PC-9 (cell line): ENCODE data around the gene TTC39C. TPM values are rescaled to one million over a fixed set of nuclear protein-coding genes. Genes with fewer than 3 reads are reported as not detected.

ENCODE experiments used
- BruUV-seq: library from RNA; stranded (reverse); fragments of 400-500 nt; replicated peaks from 2 replicates; lab custom pipeline; 2021; lab: Mats Ljungman, UMichigan
- CTCF ChIA-PET: fragments of 300-600 bp; sonication (Branson Sonifier 250); formaldehyde crosslinking; loops from one replicate; lab custom pipeline; 2022; ENCODE audit warnings: antibody characterized with exemption; lab: Charles Lee
- POLR2A ChIA-PET: fragments of 300-600 bp; sonication (Branson Sonifier 250); formaldehyde crosslinking; loops from one replicate; lab custom pipeline; 2022; ENCODE audit warnings: antibody characterized with exemption; ENCODE audit not compliant: unreplicated experiment; lab: Charles Lee
- DNase-seq, 2 experiments: peaks; one replicate each; pipeline versions ENCODE4 v3.0.0 to v3.0.0-alpha.2; 2015 to 2022; ENCODE audit warnings: mixed read lengths in 1 of 2
- H2AFZ ChIP-seq: fragments of 200-600 bp; sonication (generic); 2 replicates; pipeline ENCODE4 v1.8.1; 2017; ENCODE audit warnings: antibody characterized with exemption
- H3F3A ChIP-seq: fragments of 200-600 bp; sonication (generic); 2 replicates; pipeline ENCODE4 v1.8.1; 2017; ENCODE audit warnings: antibody characterized with exemption, mild to moderate bottlenecking, low read depth; ENCODE audit not compliant: insufficient read depth
- H3K27ac ChIP-seq: fragments of 200-600 bp; sonication (generic); 2 replicates; pipeline ENCODE4 v1.6.1; 2016; ENCODE audit warnings: mixed run types
- H3K27me3 ChIP-seq: fragments of 200-600 bp; sonication (generic); 2 replicates; pipeline ENCODE4 v1.6.1; 2016; ENCODE audit warnings: low read depth, mixed run types; ENCODE audit not compliant: insufficient read depth
- H3K36me3 ChIP-seq: fragments of 200-600 bp; sonication (generic); 2 replicates; pipeline ENCODE4 v1.6.1; 2016; ENCODE audit warnings: low read depth, mixed run types
- H3K4me1 ChIP-seq: fragments of 200-600 bp; sonication (generic); replicated peaks from 2 replicates; pipeline ENCODE4 v1.6.1; 2016; ENCODE audit warnings: mixed run types; ENCODE audit not compliant: insufficient read depth
- H3K4me2 ChIP-seq: fragments of 200-600 bp; sonication (generic); 2 replicates; pipeline ENCODE4 v1.6.1; 2017; ENCODE audit warnings: mixed run types
- H3K4me3 ChIP-seq: fragments of 200-600 bp; sonication (generic); 2 replicates; pipeline ENCODE4 v1.6.1; 2016; ENCODE audit warnings: mixed run types
- H3K79me2 ChIP-seq: fragments of 200-600 bp; sonication (generic); 2 replicates; pipeline ENCODE4 v1.6.1; 2017; ENCODE audit warnings: low read depth, mixed run types
- H3K9me2 ChIP-seq: fragments of 200-600 bp; sonication (generic); 2 replicates; pipeline ENCODE4 v1.8.1; 2017; ENCODE audit warnings: mild to moderate bottlenecking; ENCODE audit not compliant: insufficient read depth
- H3K9me3 ChIP-seq: fragments of 200-600 bp; sonication (generic); 2 replicates; pipeline ENCODE4 v1.8.1; 2016; ENCODE audit warnings: low read depth; ENCODE audit not compliant: insufficient read depth
- H4K20me1 ChIP-seq: fragments of 200-600 bp; sonication (generic); 2 replicates; pipeline ENCODE4 v1.8.1; 2017; ENCODE audit not compliant: insufficient read depth
- CTCF ChIP-seq: fragments of 200-600 bp; sonication (generic); conservative IDR thresholded peaks from 2 replicates; pipeline ENCODE4 v1.6.1; 2017; ENCODE audit warnings: mixed run types, antibody characterized with exemption, mild to moderate bottlenecking, moderate library complexity
- EZH2 ChIP-seq: fragments of 200-600 bp; sonication (generic); IDR thresholded peaks from 2 replicates; pipeline ENCODE4 v1.8.0; 2017; ENCODE audit warnings: antibody characterized with exemption, low read depth
- intact Hi-C: fragments of 100-400 bp; cut with micrococcal nuclease; formaldehyde crosslinking; loops from one replicate; pipeline ENCODE4 v1.10.0; 2022; ENCODE audit not compliant: unreplicated experiment
- total RNA-seq: library from RNA; stranded (reverse); gene quantifications from 2 replicates; pipeline ENCODE4 v1.2.3, GENCODE V29; 2021

Gene TTC39C
- total RNA-seq, 1 experiment from 2014 or later, result 15.3 TPM

- intact Hi-C loops, result loop anchor here (2.0 to 10.0 kb wide), 2 partner anchors 92 to 308 kb away; no protein-coding TSS in a partner anchor
- peak in 1 of 2 experiments; percentile 21 for DNase-seq
These were observed 162.3 kb downstream of the TTC39C start for GRCh38 chr18:24176727-24177416.

GRCh38 chr18:24177499-24178133, 163.1 kb downstream of the TTC39C start:
- Histone ChIP-seq H3K4me2 (no peak overlapping the region), H3K27ac (no peak overlapping the region), H3K79me2 (no peaks in the 10 kb centered on the region), H3K9me3 (no peaks in the 10 kb centered on the region), H3K36me3 (0 out of 2 replicates have a peak, but pooled peaks cover 6% of the 10 kb centered on the region), H3F3A (peaks cover 9% of the 10 kb centered on the region; the same call in 1 of the 2 replicates), H4K20me1 (no peaks in the 10 kb centered on the region), H3K9me2 (no peaks in the 10 kb centered on the region), H3K27me3 (no peaks in the 10 kb centered on the region), H2AFZ (no peak overlapping the region), H3K4me3 (no peak overlapping the region), H3K4me1 (peaks cover 14% of the 10 kb centered on the region)
- no peak for TF ChIP-seq CTCF
- intact Hi-C loops, result loop anchor here (2.0 to 10.0 kb wide), 2 partner anchors 91 to 307 kb away; no protein-coding TSS in a partner anchor
- POLR2A ChIA-PET, result no interaction called here
- no peak for DNase-seq
- no TSS peak for BruUV-seq
- CTCF ChIA-PET, result no interaction called here

More at GRCh38 chr18:24176727-24177416, 162.3 kb downstream of the TTC39C start:
- Histone ChIP-seq H2AFZ (no peak overlapping the region), H4K20me1 (no peaks in the 10 kb centered on the region), H3K4me1 (peaks cover 14% of the 10 kb centered on the region), H3K27me3 (no peaks in the 10 kb centered on the region), H3K9me2 (no peaks in the 10 kb centered on the region), H3F3A (peaks cover 9% of the 10 kb centered on the region; the same call in 1 of the 2 replicates), H3K4me3 (no peak overlapping the region), H3K36me3 (0 out of 2 replicates have a peak, but pooled peaks cover 6% of the 10 kb centered on the region), H3K79me2 (no peaks in the 10 kb centered on the region), H3K27ac (no peak overlapping the region), H3K9me3 (no peaks in the 10 kb centered on the region), H3K4me2 (no peak overlapping the region)
- no TSS peak for BruUV-seq
- ChIA-PET POLR2A (no interaction called here), CTCF (interaction anchor here (1.0 to 1.2 kb wide), 3 partner anchors 16 to 310 kb away, joined by 3 to 4 read pairs (median 4); no protein-coding TSS in a partner anchor)
- TF ChIP-seq CTCF (peak; percentile 62), EZH2 (no peak)

GRCh38 chr18:24180048-24180447, 165.5 kb downstream of the TTC39C start:
- Histone ChIP-seq H3K36me3 (0 out of 2 replicates have a peak, but pooled peaks cover 6% of the 10 kb centered on the region), H3K4me1 (no peaks in the 10 kb centered on the region), H3K4me3 (no peak overlapping the region), H3K27me3 (no peaks in the 10 kb centered on the region), H3K79me2 (no peaks in the 10 kb centered on the region), H4K20me1 (no peaks in the 10 kb centered on the region), H3K27ac (no peak overlapping the region), H2AFZ (no peak overlapping the region), H3K4me2 (no peak overlapping the region), H3F3A (no peaks in the 10 kb centered on the region; the same call in 1 of the 2 replicates), H3K9me2 (no peaks in the 10 kb centered on the region), H3K9me3 (no peaks in the 10 kb centered on the region)
- BruUV-seq, result no TSS peak
- DNase-seq, result no peak
- CTCF ChIA-PET, result no interaction called here
- TF ChIP-seq EZH2 (no peak), CTCF (no peak)
- POLR2A ChIA-PET, result no interaction called here
- intact Hi-C loops, result no loop called here
